Esophagus muscularis mucosa (tissue), 4 donors: ENCODE measurements around the gene SLC35F3.

ENCODE experiments used
- CTCF ChIP-seq, 3 experiments: fragments of 200-600 bp in 2 of 3; fragments of 450-650 bp in 1 of 3; sonication (generic) in 2 of 3; IDR thresholded peaks; one replicate each; pipeline ENCODE4 v1.5.1; 2017 to 2019; ENCODE audit warnings: antibody characterized with exemption in 3 of 3, mild to moderate bottlenecking in 2 of 3, moderate library complexity in 1 of 3
- EP300 ChIP-seq: sonication (generic); formaldehyde crosslinking; IDR thresholded peaks from one replicate; pipeline ENCODE4 v1.6.1; 2017; ENCODE audit warnings: antibody characterized with exemption
- POLR2A ChIP-seq: fragments of 450-650 bp; IDR thresholded peaks from one replicate; pipeline ENCODE4 v1.6.1; 2017; ENCODE audit warnings: antibody characterized with exemption, moderate library complexity, mild to moderate bottlenecking, low read depth
- POLR2AphosphoS5 ChIP-seq, 2 donors: sonication (generic); formaldehyde crosslinking; IDR thresholded peaks; one replicate each; pipeline ENCODE4 v1.6.1; 2017; ENCODE audit warnings: antibody characterized with exemption in 2 of 2

DNA sequence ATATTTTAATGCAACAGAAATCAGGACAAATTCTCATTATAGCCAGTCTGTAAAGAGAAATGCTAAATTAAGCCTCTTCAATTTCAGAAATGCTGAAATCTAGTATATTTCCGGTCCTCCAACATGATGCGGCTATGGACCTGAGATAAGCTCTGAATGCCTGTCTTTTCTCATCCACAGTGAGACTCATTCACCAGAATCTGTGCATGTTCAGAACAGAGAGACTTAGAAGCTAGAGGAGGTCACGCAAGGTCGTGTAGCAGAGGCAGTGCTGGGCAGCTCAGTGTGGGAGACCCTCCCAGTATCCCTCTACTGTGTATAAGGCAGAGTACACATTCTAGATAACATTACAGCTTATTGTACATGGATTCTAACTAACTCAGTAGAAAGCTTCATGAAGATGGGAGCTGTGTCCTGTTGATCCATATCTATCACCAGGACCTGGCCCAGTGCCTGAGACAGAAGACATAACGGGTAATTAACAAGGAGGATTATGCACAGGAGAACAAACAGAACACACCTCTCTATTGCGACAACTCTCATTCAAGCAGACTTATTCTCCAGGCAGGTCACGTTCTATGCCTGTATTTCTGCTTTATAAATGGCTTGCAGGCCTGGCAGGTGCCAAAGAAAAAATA, 371.8 kb downstream of the SLC35F3 start:
- TF ChIP-seq POLR2A (no peak), CTCF (IDR thresholded peaks at IDR 0.05) (no peak), EP300 (no peak), POLR2AphosphoS5 (IDR thresholded peaks at IDR 0.05) (no peak)
